Keratinocyte (primary cell): ENCODE measurements around the gene GID4. TPM values are rescaled to one million over a fixed set of nuclear protein-coding genes. Genes with fewer than 3 reads are reported as not detected.

Experiments used
- DNase-seq: peaks from one replicate; pipeline ENCODE4 v3.0.0-alpha.2; 2011; ENCODE audit warnings: low read depth, missing footprints, low spot score
- FAIRE-seq: peaks from 2 replicates; lab custom pipeline; 2011; peaks lifted over from hg19 to GRCh38; lab: Jason Lieb, UNC
- H2AFZ ChIP-seq: 2 replicates; pipeline ENCODE4 v1.6.0; 2012; ENCODE audit warnings: low read length, control low read depth, inconsistent platforms; ENCODE audit not compliant: control insufficient read depth
- H3K27ac ChIP-seq: 2 replicates; pipeline ENCODE4 v1.5.1; 2011; ENCODE audit warnings: low read length; ENCODE audit not compliant: control insufficient read depth, insufficient read depth
- H3K27me3 ChIP-seq: 3 replicates; pipeline ENCODE4 v1.6.0; 2011; ENCODE audit warnings: low read length; ENCODE audit not compliant: control insufficient read depth, insufficient read depth; ENCODE audit errors: extremely low read depth
- H3K36me3 ChIP-seq, 2 experiments: 2 replicates in 1 of 2; 3 replicates in 1 of 2; pipeline ENCODE4 v1.5.1; 2011; ENCODE audit warnings: low read length in 2 of 2, mild to moderate bottlenecking in 1 of 2; ENCODE audit not compliant: control insufficient read depth in 2 of 2, insufficient read depth in 2 of 2; ENCODE audit errors: extremely low read depth in 1 of 2
- H3K4me1 ChIP-seq: 3 replicates; pipeline ENCODE4 v1.5.1; 2011; ENCODE audit warnings: low read length; ENCODE audit not compliant: control insufficient read depth, insufficient read depth; ENCODE audit errors: extremely low read depth
- H3K4me2 ChIP-seq: 3 replicates; pipeline ENCODE4 v1.6.0; 2011; ENCODE audit warnings: low read depth, low read length; ENCODE audit not compliant: control insufficient read depth, insufficient read depth; ENCODE audit errors: extremely low read depth
- H3K4me3 ChIP-seq, 3 experiments: fragments of 200-600 bp in 1 of 3; sonication (generic) in 1 of 3; 2 replicates in 2 of 3; 3 replicates in 1 of 3; pipeline ENCODE4 v1.5.1; 2011 to 2016; ENCODE audit warnings: low read length in 3 of 3, mild to moderate bottlenecking in 3 of 3, control low read depth in 2 of 3, inconsistent platforms in 1 of 3, low read depth in 1 of 3, mixed read lengths in 1 of 3, mixed run types in 1 of 3, moderate library complexity in 1 of 3; ENCODE audit not compliant: control insufficient read depth in 2 of 3, insufficient read depth in 2 of 3; ENCODE audit errors: extremely low read depth in 1 of 3
- H3K79me2 ChIP-seq: 2 replicates; pipeline ENCODE4 v1.6.0; 2012; ENCODE audit warnings: low read length; ENCODE audit not compliant: control insufficient read depth, insufficient read depth
- H3K9ac ChIP-seq: 3 replicates; pipeline ENCODE4 v1.6.0; 2011; ENCODE audit warnings: low read length; ENCODE audit not compliant: control insufficient read depth, insufficient read depth; ENCODE audit errors: extremely low read depth
- H3K9me1 ChIP-seq: 3 replicates; pipeline ENCODE4 v1.6.0; 2011; ENCODE audit warnings: low read length; ENCODE audit not compliant: control insufficient read depth, insufficient read depth; ENCODE audit errors: extremely low read depth
- H3K9me3 ChIP-seq: 2 replicates; pipeline ENCODE4 v1.5.1; 2012; ENCODE audit warnings: low read depth, low read length; ENCODE audit not compliant: control insufficient read depth
- H4K20me1 ChIP-seq: 3 replicates; pipeline ENCODE4 v1.6.0; 2011; ENCODE audit warnings: low read length; ENCODE audit not compliant: control insufficient read depth, insufficient read depth; ENCODE audit errors: extremely low read depth
- EZH2 ChIP-seq: IDR thresholded peaks from one replicate; pipeline ENCODE4 v1.6.1; 2012; ENCODE audit warnings: inconsistent platforms, mild to moderate bottlenecking, low read length, moderate library complexity
- dilution Hi-C: fragments of 300-500 bp; cut with MboI; formaldehyde crosslinking; loops from one replicate; pipeline ENCODE4 v1.7.0; 2020; ENCODE audit warnings: low sequenced_read_pairs; ENCODE audit not compliant: extremely low pct_ligation_motif_present
- polyA plus RNA-seq, 5 experiments: library from polyadenylated mRNA; depleted of rRNA in 3 of 5; stranded (reverse) in 3 of 5; stranded (forward) in 1 of 5; unstranded in 1 of 5; fragments of >200 nt; gene quantifications; 1 replicate in 1 of 5; 2 replicates in 3 of 5; 3 replicates in 1 of 5; pipeline versions ENCODE4 v1.2.1 to v1.2.3, GENCODE V29; 2011 to 2012; ENCODE audit warnings: missing spikeins in 2 of 5, low read depth in 1 of 5, low replicate concordance in 1 of 5
- TF ChIP-seq, protein P1 (sequence below), 3 experiments: IDR thresholded peaks in 1 of 3; conservative IDR thresholded peaks in 1 of 3; optimal IDR thresholded peaks in 1 of 3; 2 replicates in 2 of 3; 3 replicates in 1 of 3; pipeline versions ENCODE3 to v1.5.1; 2011; ENCODE audit warnings: low read length in 3 of 3, mild to moderate bottlenecking in 3 of 3, moderate library complexity in 2 of 3, control low read depth in 1 of 3, inconsistent platforms in 1 of 3; ENCODE audit not compliant: insufficient read depth in 2 of 3; ENCODE audit errors: extremely low read depth in 1 of 3

Gene GID4
- polyA plus RNA-seq, 1 donor (not counting 4 experiments of a cell fraction or from before 2014, with no cell fraction given) = 16.8 TPM

DNA sequence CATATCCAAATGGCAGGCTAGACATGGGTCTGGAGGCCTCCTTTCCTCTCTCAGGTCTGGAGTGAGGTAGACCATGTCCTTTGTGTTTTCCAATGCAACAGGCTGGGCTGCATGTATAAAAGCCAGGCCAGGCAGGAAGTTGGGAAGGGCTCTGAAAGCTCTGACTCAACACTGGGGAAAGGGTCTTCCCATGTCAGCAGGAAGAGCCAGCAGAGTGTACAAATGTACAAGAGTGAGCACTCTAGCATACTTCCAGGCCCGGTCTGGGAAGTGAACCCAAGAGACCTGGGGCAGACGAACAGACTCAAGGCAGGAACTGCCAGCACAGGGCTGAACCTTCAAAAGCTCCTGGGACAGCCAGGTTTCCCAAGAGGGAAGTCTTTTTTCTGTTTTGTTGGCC is 7.3 kb upstream of the GID4 start:
- H3K9me3 ChIP-seq = no peaks in the 10 kb centered on the region
- H3K9ac ChIP-seq = no peak overlapping the region
- DNase-seq (no peak), FAIRE-seq (no peak)
- H2AFZ ChIP-seq = peak overlapping the region; percentile 15
- dilution Hi-C loops = no loop called here
- peaks cover 32% of the 10 kb centered on the region for H3K79me2 ChIP-seq
- H3K27me3 ChIP-seq = no peaks in the 10 kb centered on the region
- H3K4me3 ChIP-seq = no peak overlapping the region
- peak overlapping the region; percentile 10 for H3K27ac ChIP-seq
- H3K4me1 ChIP-seq = peaks cover 16% of the 10 kb centered on the region
- TF ChIP-seq EZH2 = no peak
- TF ChIP-seq, protein P1, sequence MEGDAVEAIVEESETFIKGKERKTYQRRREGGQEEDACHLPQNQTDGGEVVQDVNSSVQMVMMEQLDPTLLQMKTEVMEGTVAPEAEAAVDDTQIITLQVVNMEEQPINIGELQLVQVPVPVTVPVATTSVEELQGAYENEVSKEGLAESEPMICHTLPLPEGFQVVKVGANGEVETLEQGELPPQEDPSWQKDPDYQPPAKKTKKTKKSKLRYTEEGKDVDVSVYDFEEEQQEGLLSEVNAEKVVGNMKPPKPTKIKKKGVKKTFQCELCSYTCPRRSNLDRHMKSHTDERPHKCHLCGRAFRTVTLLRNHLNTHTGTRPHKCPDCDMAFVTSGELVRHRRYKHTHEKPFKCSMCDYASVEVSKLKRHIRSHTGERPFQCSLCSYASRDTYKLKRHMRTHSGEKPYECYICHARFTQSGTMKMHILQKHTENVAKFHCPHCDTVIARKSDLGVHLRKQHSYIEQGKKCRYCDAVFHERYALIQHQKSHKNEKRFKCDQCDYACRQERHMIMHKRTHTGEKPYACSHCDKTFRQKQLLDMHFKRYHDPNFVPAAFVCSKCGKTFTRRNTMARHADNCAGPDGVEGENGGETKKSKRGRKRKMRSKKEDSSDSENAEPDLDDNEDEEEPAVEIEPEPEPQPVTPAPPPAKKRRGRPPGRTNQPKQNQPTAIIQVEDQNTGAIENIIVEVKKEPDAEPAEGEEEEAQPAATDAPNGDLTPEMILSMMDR (optimal IDR thresholded peaks at IDR 0.05 in 1 of 3, IDR thresholded peaks at IDR 0.05 in 1 of 3, conservative IDR thresholded peaks at IDR 0.05 in 1 of 3; ENCODE audit: extremely low read depth in 1 of 3, insufficient read depth in 2 of 3, low read length in 3 of 3) = no peak
- H3K4me2 ChIP-seq = no peak overlapping the region
- H3K36me3 ChIP-seq = peaks cover 1 to 10% of the 10 kb centered on the region in 2 experiments
- H3K9me1 ChIP-seq = no peaks in the 10 kb centered on the region
- H4K20me1 ChIP-seq = no peaks in the 10 kb centered on the region

DNA sequence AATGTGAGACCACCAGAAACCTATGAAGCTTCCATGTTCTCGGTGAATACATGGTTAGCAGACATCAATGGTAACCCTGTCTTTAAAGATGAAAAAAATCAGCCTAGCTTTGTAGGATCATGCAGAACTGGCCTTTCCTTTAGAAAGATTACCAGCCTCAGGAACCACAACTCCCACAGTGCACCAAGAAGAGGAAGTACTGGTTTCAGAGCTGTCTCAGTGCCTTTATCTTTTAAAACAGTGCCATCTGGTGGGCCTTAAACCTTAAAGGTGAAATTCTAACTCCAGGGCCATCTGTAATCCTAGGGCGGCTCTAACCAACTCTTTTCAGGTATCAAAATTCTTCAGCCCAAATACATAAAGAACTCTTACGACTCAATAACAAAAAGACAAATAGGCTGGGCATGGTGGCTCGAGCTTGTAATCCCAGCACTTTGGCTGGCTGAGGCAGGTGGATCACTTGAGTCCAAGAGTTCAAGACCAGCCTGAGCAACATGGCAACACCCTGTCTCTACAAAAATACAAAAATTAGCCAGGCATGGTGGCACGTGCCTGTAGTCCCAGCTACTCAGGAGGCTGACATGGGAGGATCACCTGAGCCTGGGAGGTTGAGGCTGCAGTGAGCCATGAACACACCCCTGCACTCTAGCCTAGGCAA is 5.6 kb upstream of the GID4 start:
- no peak overlapping the region for H2AFZ ChIP-seq
- FAIRE-seq = peak; percentile 85
- H3K4me1 ChIP-seq = peaks cover 29% of the 10 kb centered on the region
- TF ChIP-seq, protein P1 (optimal IDR thresholded peaks at IDR 0.05 in 1 of 3, IDR thresholded peaks at IDR 0.05 in 1 of 3, conservative IDR thresholded peaks at IDR 0.05 in 1 of 3; ENCODE audit: extremely low read depth in 1 of 3, insufficient read depth in 2 of 3, low read length in 3 of 3) = peak; percentile 34 to 60 (median 55)
- TF ChIP-seq EZH2 = no peak
- peaks cover 49% of the 10 kb centered on the region for H3K79me2 ChIP-seq
- no peak overlapping the region for H3K4me3 ChIP-seq
- H3K36me3 ChIP-seq = no peaks in the 10 kb centered on the region
- H4K20me1 ChIP-seq = no peaks in the 10 kb centered on the region
- no peaks in the 10 kb centered on the region for H3K9me1 ChIP-seq
- H3K4me2 ChIP-seq = no peak overlapping the region
- H3K9me3 ChIP-seq = no peaks in the 10 kb centered on the region
- H3K9ac ChIP-seq = no peak overlapping the region
- dilution Hi-C loops = no loop called here
- H3K27ac ChIP-seq = no peak overlapping the region
- DNase-seq = peak; percentile 58
- no peaks in the 10 kb centered on the region for H3K27me3 ChIP-seq
